ENCODE results near the gene FANCG.

Gene FANCG

DNA sequence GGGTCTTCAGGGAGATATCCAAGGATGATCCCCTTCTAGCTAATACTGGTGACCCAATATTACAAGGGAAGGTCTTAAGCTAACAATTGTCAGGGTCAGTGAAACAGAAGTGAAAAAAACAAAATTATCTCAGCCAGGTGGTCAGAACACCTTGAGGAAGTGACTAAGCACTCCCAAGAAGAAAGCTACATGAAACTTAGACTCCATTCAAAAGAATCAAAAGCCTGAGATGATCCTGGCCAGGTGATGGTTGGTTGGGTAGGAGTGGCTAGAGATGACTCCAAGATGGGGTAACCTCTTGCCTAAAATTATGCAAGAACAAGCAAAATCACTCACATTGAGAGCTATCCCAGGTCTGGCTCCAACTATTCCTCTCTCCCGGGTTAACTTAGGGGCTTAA, 12.7 kb downstream of the FANCG start:
- no peak for DNase-seq (ENCODE audit: low read depth in 1 of 2, low spot score in 1 of 2)

DNA sequence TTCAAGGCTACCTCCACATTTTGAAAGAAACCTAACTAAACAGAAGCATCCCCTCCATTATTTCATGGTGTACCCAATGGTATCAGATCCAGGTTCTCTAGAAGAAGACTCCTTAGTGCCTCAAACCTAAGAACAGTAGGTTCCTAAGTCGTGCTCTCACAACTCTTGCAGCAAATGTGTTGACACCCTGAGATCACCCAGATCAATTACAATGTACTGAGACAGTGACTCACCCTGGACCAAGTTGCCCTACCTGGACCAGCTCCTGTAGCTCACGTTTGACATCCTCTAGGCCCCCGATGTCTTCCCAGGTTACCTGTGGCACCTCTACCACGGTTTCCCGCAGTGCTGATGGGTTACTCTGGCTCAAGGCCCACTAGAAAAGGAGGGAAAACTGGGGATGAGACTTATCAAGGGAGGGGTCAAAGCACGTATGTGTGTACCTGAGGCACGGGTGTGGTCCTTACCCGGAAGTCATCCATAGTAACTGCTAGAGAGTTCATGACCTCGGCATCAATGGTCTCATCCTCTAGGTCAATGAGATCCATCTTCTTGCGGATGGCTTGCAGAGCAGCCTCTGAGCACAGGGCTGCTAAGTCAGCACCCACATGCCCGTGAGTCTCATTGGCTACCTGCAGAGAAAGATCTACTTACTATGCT, 19.1 kb downstream of the FANCG start:
- no peak for DNase-seq (ENCODE audit: low read depth in 1 of 2, low spot score in 1 of 2)

DNA sequence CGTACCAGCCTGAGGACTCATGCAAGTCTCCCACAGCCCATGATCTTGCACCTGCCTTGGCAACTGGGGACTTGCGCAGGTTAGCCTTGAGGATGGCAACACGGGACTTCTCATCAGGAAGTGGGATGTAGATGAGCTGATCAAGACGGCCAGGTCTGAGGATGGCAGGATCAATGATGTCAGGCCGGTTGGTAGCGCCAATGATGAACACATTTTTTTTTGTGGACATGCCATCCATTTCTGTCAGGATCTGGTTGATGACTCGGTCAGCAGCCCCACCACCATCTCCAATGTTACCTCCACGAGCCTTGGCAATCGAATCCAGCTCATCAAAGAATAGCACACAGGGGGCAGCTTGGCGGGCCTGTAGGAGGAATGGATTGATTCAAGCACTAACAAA, 20.3 kb downstream of the FANCG start:
- no peak for DNase-seq (ENCODE audit: low read depth in 1 of 2, low spot score in 1 of 2)

DNA sequence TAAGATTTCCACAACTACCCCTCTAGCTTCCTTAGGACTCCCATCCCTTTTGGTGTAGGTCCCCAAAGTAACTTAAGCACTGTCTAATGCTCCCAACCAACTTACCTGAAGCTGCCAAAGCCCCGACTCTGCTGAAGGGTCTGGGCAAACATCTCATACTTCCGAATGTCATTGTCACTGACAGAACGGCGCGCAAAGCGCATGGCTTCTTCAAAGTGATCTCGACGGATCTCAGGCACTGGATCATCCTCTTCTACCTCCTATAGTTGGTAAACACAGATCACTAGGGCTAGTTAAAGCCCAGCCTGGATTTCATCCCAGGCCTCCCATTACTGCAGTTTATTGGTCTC, 22.5 kb downstream of the FANCG start:
- DNase-seq (ENCODE audit: low read depth in 1 of 2, low spot score in 1 of 2), result no peak

DNA sequence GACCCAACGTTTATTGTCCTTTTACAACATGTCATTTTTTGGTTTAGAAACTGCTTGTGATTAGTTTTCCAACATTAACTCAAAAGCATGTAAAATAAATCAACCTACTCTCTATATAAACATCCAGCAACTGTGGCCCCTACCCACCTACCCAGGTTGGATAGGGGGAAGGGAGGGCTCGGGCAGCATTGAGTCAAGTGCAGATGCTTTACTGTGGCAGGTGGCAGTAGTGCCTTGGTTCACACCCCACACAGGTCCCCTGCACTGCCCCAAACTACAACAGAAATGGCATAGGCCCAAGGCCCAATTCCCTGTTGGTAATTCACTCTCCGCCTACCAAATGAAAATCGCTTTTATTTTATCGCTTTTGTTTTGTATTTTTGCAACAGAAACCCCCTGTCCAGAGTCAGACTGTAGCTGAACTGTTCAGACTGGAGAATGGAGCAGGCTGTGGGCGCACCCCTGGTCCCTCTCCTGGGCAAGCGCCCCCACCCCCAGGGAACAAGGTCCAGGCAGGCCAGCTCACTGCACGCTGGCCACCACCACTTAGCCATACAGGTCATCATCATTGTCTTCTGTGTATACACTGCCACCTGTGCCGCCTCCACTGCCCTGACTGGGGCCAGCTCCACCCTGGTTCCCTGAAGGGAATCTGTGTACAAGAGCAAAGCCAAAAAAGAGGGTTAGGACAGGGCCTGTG, 23.0 kb downstream of the FANCG start:
- DNase-seq (ENCODE audit: low read depth in 1 of 2, low spot score in 1 of 2), result no peak

DNA sequence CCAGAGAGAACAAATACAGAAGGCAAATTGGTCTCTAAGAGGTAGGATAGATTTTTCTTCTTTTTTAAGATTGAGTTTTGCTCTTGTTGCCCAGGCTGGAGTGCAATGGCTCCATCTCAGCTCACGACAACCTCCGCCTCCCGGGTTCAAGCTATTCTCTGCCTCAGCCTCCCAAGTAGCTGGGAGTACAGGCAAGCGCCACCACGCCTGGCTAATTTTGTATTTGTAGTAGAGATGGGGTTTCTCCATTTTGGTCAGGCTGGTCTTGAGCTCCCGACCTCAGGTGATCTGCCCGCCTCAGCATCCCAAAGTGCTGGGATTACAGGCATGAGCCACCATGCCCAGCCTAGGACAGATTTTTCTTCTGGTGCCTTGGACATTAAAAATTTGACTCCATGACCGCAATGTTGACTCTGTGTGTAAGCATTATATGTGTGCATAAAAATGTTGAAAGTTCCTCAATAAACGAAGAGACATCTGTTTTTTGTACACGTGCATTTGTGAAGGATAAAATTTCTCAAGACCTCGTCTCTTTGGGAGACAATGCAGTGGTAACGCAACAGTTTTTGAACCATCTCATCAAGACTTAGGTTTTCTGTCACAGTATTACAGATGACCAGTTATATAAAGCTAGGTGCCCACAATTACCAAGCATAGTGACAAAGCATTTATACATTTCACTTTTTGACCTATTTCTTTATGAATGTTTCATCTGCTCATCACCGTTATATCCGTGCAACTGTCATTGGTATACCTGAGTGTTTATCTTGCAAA, 24.7 kb downstream of the FANCG start:
- DNase-seq (ENCODE audit: low read depth in 1 of 2, low spot score in 1 of 2), result no peak

DNA sequence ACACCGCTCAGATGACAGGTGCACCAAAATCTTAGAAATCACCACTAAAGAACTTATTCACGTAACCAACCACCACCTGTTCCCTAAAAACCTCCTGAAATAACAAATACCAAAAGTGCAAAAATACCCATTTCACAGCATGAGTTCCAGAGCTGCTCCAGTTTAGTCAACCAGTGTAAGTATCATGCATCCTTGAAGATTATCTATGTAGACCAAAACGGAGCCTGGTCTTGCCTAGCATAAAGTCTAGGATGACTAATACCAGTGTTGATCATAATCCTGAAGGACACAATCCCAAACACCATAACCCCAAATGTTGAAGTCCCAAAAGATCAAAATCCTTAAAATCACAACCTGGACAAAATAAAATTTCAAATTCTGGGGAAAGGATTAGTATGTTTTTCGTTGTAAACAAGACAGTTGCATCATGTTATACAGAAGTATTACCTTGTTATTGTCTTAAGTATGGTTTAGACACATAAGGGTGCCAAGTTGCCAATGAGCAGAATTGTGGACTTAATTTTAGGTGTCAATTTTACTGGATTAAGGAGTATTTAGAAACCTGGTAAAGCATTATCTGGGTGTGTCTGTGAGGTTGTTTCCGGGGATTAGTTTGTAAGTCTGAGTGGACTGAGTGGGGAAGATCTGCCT, 25.4 kb downstream of the FANCG start:
- DNase-seq (ENCODE audit: low read depth in 1 of 2, low spot score in 1 of 2), result no peak

DNA sequence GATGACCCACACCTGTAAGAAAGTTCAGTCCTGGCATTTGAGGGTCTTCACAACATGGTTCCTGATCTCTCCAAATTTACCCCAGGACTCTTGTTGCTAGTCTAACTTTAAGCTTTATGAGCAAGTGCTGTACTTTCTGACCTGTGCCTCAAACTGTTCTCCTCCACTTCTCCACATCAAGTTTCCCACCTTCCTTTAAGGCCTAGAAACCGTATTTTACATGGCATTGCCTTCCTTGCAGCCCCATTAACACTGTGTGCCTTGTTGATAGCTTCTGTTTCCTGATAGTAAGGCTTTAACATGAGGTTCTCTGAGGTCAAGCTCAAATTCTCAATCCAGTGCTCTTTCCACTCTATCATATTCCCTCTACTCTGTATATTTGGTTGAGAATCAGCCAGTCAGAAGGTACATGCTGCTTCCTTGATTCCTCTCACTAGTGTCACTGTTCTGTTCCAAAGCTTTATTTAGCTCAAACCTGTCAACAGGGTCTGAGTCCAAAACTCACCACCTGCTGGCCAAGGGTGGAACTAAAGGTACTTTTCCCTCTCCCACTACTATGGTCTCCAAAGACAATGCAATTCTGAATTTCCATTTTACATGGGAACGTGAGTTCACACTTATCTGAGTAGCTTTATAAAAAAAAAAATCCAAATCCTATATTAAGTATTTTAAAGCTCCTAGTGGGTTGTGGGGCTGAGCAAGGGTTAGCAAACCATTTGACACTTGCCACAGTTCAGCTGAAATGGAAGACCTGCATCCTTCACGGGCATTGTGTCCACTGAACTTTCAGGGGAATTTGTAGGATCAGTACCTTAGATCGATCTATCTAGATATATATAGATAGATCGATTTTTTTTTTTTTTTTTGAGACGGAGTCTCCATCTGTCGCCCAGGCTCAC, 28.4 kb downstream of the FANCG start:
- no peak for DNase-seq (ENCODE audit: low read depth in 1 of 2, low spot score in 1 of 2)

DNA sequence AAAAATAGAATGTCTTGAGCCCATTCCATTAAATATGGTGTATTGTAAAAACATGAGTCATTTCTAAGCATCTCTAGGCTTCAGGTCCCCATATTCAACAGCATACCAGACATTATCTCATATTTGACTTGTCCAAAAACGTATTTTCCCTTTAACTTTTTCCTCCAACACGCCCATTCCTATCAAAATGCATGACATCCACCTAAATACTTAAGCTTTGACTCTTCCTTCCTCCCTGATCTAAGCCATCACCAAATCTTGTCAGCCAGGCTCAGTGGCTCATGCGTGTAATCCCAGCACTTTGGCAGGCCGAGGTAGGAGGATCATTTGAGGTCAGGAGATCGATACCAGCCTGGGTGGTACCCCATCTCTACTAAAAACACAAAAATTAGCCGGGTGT, 31.2 kb downstream of the FANCG start:
- no peak for DNase-seq (ENCODE audit: low read depth in 1 of 2, low spot score in 1 of 2)

DNA sequence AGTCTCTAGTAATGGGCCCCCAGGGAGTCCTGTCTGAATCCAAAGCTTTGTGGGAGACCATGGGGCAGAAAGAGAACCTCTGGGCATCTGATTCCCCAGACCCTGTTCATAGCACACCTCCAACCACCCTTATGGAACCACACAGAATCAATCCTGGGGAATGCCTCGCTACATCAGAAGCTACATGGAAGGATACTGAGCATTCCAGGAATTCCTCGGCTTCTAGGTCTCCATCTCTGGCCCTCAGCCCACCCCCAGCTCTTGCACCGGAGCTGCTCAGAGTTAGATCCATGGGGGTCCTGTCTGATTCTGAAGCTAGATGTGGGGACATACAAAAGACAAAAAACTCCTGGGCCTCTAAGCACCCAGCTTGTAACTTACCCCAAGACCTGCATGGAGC, 35.7 kb downstream of the FANCG start:
- no peak for DNase-seq (ENCODE audit: low read depth in 1 of 2, low spot score in 1 of 2)

DNA sequence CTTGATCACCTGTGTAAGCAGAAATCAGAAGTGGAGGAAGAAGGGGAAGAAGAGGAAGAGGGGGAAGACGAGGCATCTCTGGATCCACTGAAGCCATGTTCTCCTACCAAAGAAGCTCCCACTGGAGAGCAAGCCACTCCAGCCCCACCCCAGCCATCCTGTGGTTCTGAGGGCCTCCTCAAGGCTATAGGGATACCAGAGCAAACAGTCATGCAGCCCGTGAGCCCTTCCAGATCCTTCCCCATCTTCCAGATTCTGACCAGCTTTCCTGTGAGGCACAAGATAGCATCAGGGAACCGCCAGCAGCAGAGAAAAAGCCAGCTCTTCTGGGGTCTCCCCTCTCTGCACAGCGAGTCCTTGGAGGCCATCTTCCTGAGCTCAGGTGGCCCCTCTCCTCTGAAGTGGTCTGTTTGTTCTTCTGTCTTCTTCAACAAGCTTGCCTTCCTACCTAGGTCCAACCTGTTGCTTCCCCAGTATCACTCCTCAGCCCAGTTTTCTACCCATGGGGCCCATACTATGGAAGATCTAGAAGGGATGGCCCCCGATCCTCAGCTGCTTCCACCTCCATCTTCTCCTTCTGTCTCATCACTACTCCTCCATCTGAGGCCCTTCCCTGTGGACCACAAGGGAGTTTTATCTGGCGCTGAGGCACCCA, 36.7 kb downstream of the FANCG start:
- DNase-seq (ENCODE audit: low read depth in 1 of 2, low spot score in 1 of 2), result no peak

DNA sequence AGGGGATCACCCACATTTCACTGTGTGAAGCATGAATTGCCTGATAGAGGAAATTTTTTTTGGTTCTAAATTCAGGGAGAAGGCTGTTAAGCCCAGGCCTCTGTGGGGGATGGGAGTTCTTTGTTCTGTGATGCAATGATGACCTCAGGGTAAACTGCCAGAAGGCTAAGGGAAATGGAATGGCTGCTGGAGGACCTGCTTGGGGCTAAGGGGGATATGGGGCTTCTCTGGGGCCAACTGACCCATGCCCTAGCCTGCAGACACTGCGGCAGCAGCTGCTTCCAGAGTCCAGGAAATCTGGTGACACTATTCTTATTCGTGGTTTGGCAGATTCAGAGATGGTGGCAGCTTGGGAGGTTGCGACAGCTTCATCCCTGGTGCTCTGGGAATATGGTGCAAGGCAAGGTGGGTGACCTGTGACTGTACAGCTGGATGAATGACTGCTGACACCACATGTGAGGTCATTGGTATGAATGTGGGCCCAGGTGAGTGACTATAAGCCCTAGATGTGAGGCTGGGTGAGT, 37.6 kb downstream of the FANCG start:
- no peak for DNase-seq (ENCODE audit: low read depth in 1 of 2, low spot score in 1 of 2)

DNA sequence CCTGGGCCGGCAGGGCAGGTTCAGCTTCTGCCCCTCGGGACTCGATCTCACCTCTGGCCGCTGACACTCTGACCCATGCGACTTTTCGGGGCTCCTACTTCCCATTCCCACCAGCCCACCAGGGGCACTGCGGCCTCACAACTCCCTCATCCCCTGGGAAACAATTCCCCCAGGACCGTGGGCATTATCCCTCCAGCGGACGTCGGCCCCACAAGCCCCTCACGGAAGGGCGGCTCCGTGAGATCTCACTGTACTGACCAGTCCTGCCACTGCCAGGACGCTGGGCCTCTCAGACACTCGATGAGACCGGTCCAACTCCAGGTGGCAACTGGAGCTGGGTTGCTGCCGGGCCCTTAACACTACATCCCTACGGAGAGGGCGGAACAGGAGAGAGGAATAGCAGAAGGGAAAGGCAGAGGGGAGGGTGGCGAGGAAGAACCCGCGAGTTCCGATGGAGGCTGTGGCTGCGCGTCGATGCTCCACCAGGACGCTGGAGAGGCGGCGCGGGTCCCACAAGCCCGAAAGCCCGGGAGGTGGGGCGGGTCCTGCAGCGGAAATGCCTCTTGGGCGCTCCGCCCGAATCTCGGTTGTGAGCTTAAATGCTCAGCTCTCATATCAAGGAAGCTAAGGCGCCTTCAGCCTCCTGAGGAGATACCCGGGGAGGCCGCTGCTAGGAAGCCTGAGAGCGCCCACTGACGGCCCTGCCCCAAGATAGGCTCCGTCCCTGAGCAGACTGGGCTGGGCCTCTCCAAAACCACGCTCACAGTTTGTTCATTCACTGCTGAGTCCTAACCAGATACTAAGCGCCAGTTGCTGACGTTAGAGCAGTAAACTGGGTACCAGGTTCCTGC, 43.7 kb downstream of the FANCG start:
- peak in 1 of 2 donors; percentile 25 for DNase-seq (ENCODE audit: low read depth in 1 of 2, low spot score in 1 of 2)

DNA sequence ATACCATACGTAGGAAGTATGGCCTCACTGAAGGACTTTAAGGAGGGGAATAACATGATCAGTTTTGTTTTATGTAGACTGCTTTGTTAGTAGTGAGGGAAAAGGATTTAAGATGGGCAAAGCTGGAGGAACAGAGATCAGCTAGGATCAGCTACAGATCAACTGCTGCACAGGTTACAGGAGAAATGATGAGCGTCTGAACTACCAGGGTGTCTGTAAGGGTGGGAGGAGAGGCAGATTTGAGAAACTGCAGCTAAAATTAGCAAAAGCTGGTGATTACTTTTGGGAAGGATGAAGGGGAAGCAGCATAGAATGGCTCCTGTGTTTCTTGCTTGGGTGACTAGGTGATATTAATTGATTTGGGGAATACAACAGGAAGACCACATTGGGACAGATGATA, 46.6 kb downstream of the FANCG start:
- DNase-seq (ENCODE audit: low read depth in 1 of 2, low spot score in 1 of 2), result no peak

DNA sequence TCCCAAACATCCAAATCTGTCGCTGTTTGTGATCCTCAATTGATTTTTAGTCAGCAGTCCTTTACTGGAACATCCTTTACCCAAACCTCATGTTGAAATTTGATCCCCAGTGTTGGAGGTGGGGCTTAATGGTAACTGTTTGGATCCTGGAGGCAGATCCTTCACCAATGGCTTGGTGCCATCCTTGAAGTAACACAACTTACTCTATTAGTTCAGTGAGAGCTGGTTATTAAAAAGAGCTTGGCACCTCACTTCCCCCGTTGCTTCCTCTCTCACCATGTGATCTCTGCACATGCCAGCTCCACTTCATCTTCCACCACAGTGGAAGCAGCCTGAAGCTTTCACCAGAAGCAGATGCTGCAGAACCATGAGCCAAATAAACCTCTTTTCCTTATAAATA, 49.9 kb downstream of the FANCG start:
- DNase-seq (ENCODE audit: low read depth in 1 of 2, low spot score in 1 of 2), result no peak

DNA sequence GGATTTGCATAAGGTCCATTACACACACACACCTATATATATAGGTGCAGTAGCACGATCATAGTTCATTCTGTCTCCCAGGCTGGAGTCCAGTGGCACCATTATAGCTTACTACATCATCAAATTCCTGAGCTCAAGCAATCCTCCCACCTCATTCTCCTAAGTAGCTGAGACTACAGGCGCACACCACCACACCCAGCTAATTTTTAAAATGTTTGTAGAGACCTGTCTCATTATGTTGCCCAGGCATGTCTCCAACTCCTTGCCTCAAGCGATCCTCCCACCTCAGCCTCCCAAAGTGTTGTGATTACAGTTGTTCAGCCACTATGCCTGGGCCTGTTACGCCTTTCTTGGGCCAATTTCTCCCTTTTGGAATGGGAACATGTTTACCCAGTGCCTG, 50.5 kb downstream of the FANCG start:
- no peak for DNase-seq (ENCODE audit: low read depth in 1 of 2, low spot score in 1 of 2)

DNA sequence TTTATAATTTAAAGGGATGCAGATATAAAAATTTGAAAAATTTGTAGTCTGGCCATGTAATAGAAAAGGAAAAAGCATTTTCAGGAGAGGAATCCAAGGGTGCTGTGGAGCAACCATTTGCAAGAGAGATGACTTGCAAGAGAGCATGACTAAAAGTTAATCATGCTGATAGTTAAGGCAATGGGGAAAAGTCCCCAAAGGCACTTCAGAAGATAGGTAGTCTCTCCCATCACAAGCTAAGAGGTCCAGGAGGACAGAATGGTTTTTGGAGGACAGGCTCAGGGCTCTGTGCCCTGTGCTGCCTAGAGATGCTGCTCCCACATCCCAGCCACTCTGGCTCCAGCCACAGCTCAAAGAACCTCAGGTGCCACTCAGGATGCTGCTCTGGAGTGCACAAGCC, 51.4 kb downstream of the FANCG start:
- no peak for DNase-seq (ENCODE audit: low read depth in 1 of 2, low spot score in 1 of 2)

DNA sequence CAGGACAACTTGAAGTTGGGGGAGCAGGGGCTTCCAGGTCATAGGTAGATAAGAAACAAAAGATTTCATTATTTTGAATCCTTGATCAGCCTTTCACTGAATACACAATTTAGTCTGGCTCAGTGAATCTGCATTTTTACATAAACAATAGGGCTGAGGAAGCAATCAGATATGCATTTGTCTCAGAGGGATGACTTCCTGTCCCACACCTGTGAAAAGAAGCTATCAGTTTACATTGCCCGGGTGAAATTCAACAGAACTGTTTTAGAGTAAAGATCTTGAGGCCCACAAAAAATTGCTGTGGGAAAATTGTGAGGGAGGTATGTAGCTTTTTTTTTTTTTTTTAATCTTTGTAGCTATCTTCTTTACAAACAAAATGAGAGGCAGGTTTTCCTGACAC, 51.9 kb downstream of the FANCG start:
- no peak for DNase-seq (ENCODE audit: low read depth in 1 of 2, low spot score in 1 of 2)

DNA sequence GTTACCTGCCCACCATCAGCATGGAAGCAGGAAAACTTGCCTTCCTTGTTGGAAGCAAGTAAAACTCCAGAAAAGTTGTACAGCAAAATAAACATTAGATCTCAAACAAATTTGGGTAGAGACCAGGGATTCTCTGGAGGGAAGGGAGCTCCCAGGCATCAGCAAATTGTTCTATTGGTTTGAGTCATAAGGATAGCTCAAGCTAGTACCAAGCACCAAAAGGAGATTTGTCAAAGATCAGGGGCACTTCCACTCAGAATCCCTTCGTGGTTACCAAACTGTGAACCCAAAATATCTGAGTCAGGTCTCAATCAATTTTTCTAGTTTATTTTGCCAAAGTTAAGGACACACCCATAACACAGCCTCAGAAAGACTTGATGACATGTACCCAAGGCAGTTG, 52.4 kb downstream of the FANCG start:
- no peak for DNase-seq (ENCODE audit: low read depth in 1 of 2, low spot score in 1 of 2)

Measured in activated T-helper 1 cell treated with anti-CD3 and anti-CD28 coated beads, Interleukin-2, amount 50 U/mL, for 16 hours (primary cell).